Measurements from ENCODE around the gene UBE2D4.
"Not testable (repeated sequence)": the region's sequence is repeated elsewhere in the genome, so short reads cannot be mapped to it uniquely, and the experiment has no call there.

Gene UBE2D4

DNA sequence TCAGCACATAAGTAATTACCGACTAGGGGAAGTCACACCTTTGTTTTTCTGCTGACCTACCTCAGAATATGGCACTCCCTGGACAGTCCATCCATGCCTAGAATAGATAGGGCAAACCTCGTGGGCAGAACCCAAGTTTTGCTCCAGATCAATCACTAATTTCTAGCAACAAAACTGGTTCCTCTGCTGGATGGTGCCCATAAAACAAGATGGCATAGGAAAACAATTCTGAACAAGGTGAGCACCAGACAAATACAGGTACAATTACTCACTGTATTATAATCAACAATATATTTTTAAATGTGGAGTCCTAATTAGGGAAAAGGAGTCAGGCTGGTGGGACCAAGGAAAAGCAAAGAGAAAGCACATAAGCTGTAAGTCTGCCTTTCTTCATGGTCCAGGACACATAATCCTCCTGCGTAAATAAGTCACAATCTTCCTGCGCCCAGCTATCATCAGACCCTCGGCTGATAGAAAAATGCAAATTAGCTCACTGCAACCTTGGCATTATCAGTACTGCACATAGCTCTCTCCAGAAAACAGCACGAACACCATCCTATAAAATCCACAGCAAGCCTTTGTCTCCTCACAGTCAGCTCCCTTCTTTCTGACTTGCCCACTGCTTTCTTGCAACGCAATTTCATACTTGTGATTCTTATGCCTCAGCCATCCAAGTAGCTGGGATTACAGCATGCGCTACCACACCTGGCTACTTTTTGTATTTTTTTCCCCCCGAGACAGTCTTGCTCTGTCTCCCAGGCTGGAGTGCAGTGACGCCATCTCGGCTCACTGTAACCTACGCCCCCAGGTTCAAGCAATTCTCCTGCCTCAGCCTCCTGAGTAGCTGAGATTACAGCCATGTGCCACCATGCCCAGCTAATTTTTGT lies 34.9 kb upstream of the UBE2D4 start:
- peak overlapping the region in 2 of 3 experiments; percentile 4 to 14 for H3K27ac Mint-ChIP-seq
- H3K4me1 Mint-ChIP-seq = peaks cover 19% of the 10 kb centered on the region
- peaks cover 24% of the 10 kb centered on the region for H3K36me3 Mint-ChIP-seq (ENCODE audit: low read depth)
- TF ChIP-seq, protein P1, sequence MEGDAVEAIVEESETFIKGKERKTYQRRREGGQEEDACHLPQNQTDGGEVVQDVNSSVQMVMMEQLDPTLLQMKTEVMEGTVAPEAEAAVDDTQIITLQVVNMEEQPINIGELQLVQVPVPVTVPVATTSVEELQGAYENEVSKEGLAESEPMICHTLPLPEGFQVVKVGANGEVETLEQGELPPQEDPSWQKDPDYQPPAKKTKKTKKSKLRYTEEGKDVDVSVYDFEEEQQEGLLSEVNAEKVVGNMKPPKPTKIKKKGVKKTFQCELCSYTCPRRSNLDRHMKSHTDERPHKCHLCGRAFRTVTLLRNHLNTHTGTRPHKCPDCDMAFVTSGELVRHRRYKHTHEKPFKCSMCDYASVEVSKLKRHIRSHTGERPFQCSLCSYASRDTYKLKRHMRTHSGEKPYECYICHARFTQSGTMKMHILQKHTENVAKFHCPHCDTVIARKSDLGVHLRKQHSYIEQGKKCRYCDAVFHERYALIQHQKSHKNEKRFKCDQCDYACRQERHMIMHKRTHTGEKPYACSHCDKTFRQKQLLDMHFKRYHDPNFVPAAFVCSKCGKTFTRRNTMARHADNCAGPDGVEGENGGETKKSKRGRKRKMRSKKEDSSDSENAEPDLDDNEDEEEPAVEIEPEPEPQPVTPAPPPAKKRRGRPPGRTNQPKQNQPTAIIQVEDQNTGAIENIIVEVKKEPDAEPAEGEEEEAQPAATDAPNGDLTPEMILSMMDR (IDR thresholded peaks at IDR 0.05; ENCODE audit: unreplicated experiment in 3 of 3) = no peak
- H3K27me3 Mint-ChIP-seq (ENCODE audit: low read depth) = no peaks in the 10 kb centered on the region
- H3K4me3 Mint-ChIP-seq = no peak overlapping the region
- no peaks in the 10 kb centered on the region for H3K9me3 Mint-ChIP-seq

DNA sequence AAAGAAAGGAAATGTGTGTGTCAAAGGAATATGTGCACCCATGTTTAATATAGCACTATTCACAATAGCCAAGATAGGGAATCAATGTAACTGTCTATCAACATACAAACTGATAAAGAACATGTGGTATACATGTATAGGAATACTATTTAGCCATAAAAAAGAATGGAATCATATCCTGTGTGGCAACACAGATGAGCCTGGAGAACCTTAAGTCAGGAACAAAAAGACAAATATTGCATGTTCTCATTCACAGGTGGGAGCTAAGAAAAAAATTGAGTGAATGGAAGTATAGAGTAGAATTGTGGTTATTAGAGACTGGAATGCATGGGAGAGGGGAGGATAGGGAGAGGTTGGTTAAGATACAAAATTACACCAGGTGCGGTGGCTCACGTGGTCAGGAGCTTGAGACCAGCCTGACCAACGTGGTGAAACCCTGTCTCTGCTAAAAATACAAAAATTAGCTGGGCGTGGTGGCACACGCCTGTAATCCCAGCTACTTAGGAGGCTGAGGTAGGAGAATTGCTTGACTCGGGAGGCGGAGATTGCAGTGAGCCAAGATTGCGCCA lies 30.3 kb upstream of the UBE2D4 start:
- no peak overlapping the region for H3K4me3 Mint-ChIP-seq
- TF ChIP-seq, protein P1 (IDR thresholded peaks at IDR 0.05; ENCODE audit: unreplicated experiment in 3 of 3) = no peak
- H3K27me3 Mint-ChIP-seq (ENCODE audit: low read depth) = no peaks in the 10 kb centered on the region
- peaks cover 24% of the 10 kb centered on the region for H3K36me3 Mint-ChIP-seq (ENCODE audit: low read depth)
- H3K27ac Mint-ChIP-seq = no peak overlapping the region
- peaks cover 6% of the 10 kb centered on the region for H3K4me1 Mint-ChIP-seq
- no peaks in the 10 kb centered on the region for H3K9me3 Mint-ChIP-seq

DNA sequence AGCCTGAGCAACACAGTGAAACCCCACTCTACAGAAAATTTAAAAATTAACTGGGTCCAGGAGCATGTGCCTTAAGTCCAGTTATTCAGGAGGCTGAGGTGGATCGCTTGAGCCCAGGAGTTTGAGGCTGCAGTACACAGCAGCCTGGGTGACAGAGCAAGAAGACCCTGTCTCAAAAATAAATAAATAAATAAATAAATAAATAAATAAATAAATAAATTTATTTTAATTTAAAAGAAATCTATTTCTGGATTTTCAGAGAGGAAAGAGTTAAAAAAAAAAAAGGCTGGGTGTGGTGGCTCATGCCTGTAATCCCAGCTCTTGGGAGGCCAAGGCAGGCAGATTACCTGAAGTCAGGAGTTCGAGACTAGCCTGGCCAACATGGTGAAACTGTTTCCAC lies 27.7 kb upstream of the UBE2D4 start:
- peaks cover 23% of the 10 kb centered on the region for H3K36me3 Mint-ChIP-seq (ENCODE audit: low read depth)
- H3K27me3 Mint-ChIP-seq (ENCODE audit: low read depth); H3K27ac Mint-ChIP-seq; H3K4me3 Mint-ChIP-seq; H3K9me3 Mint-ChIP-seq: not testable (repeated sequence)
- H3K4me1 Mint-ChIP-seq = peaks cover 15% of the 10 kb centered on the region

DNA sequence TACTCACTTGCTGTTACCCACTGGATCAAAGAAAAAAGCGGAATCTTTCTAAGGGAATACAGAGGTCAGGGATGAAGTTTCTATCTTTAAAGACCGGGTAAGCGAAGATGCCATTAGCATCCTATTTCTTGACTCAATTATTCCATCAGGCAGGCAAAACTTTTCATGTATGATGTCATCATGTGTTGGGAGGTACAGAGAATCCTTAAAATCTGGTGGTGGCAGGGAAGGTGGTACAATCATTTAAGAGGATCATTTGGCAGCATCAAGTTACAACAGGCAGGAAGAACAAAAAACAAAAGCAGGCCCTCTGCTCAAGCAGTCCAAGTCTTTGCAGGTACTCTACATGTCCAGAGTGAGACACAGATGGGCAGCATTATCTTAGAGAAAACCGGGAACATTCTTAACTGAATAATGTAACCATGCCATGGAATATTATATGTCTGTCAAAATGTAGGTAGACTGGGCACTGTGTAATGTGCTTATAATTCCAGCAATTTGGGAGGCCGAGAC lies 23.6 kb upstream of the UBE2D4 start:
- no peak overlapping the region for H3K27ac Mint-ChIP-seq
- no peaks in the 10 kb centered on the region for H3K27me3 Mint-ChIP-seq (ENCODE audit: low read depth)
- H3K36me3 Mint-ChIP-seq (ENCODE audit: low read depth) = peaks cover 4% of the 10 kb centered on the region
- TF ChIP-seq, protein P1 (IDR thresholded peaks at IDR 0.05; ENCODE audit: unreplicated experiment in 3 of 3) = no peak
- H3K9me3 Mint-ChIP-seq = no peaks in the 10 kb centered on the region
- peaks cover 29% of the 10 kb centered on the region for H3K4me1 Mint-ChIP-seq
- H3K4me3 Mint-ChIP-seq = peak overlapping the region; percentile 8 to 36 (median 12)

DNA sequence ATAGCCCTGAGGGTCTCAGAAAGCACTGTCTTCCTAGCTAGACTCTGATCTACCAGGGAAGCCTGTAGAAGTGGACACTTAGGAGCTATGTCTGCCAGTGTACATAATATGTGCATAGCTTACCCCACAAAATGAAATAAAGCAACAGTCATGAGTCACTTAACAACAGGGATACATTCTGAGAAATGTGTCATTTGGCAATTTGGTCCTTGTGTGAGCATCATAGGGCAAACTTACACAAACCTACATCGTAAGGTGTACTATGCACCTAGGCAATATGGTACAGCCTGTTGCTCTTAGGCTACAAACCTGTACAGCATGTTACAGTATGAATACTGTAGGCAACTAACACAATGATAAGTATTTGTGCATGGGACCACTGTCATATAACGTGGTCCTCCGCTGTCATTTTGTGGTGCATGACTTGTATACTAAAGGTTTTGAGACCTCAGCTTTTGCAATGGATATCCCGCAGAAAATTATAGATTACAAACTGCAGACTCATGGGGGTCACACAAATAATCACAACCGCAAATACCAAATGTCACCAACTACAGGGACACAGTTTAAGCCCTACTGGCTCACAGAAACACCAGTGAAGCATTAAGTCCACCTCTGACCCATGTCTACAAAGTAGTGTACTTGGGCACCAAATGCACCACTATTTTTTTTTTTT lies 21.6 kb upstream of the UBE2D4 start:
- Mint-ChIP-seq H3K4me1 (peaks cover 29% of the 10 kb centered on the region), H3K27me3 (ENCODE audit: low read depth) (no peaks in the 10 kb centered on the region), H3K4me3 (peak overlapping the region; percentile 95 to 100 (median 100)), H3K9me3 (no peaks in the 10 kb centered on the region), H3K27ac (peak overlapping the region in 1 of 3 experiments; percentile 98), H3K36me3 (ENCODE audit: low read depth) (peaks cover 4% of the 10 kb centered on the region)
- TF ChIP-seq, protein P1 (IDR thresholded peaks at IDR 0.05; ENCODE audit: unreplicated experiment in 3 of 3) = no peak
